Measurements from ENCODE around the gene ITPR1. TPM values are rescaled to one million over a fixed set of nuclear protein-coding genes. Genes with fewer than 3 reads are reported as not detected.

The ITPR1 gene
- total RNA-seq, 2 donors from 2014 or later, result 7.0 to 18.2 TPM

GRCh38 chr3:4458961-4459360, 34.2 kb upstream of the ITPR1 start:
- Histone ChIP-seq H3K4me1 (no peaks in the 10 kb centered on the region), H3K36me3 (no peaks in the 10 kb centered on the region), H3K27ac (no peak overlapping the region), H3K4me3 (no peak overlapping the region), H3K9me3 (no peaks in the 10 kb centered on the region), H3K9ac (ENCODE audit: low read depth in 2 of 2, low read length in 2 of 2) (no peak overlapping the region), H3K27me3 (no peaks in the 10 kb centered on the region)
- intact Hi-C loops (cut with DNase I), result no loop called here
- DNase-seq, result no peak
- no peak for TF ChIP-seq CTCF (IDR thresholded peaks at IDR 0.05)

- H3K36me3 ChIP-seq, result no peaks in the 10 kb centered on the region
- intact Hi-C loops (cut with DNase I), result no loop called here
- TF ChIP-seq CTCF (IDR thresholded peaks at IDR 0.05), result no peak
- H3K27ac ChIP-seq, result no peak overlapping the region
- no peak for DNase-seq
- no peaks in the 10 kb centered on the region for H3K27me3 ChIP-seq
- no peak overlapping the region for H3K9ac ChIP-seq (ENCODE audit: low read depth in 2 of 2, low read length in 2 of 2)
- H3K4me1 ChIP-seq, result no peaks in the 10 kb centered on the region
- H3K4me3 ChIP-seq, result no peak overlapping the region
- no peaks in the 10 kb centered on the region for H3K9me3 ChIP-seq
These were observed 32.8 kb upstream of the ITPR1 start for GRCh38 chr3:4460334-4460733.

GRCh38 chr3:4461468-4462090, 31.6 kb upstream of the ITPR1 start:
- DNase-seq, result no peak
- no peaks in the 10 kb centered on the region for H3K9me3 ChIP-seq
- TF ChIP-seq CTCF (IDR thresholded peaks at IDR 0.05), result no peak
- H3K4me1 ChIP-seq, result no peaks in the 10 kb centered on the region
- no peak overlapping the region for H3K27ac ChIP-seq
- H3K36me3 ChIP-seq, result no peaks in the 10 kb centered on the region
- intact Hi-C loops (cut with DNase I), result no loop called here
- H3K4me3 ChIP-seq, result no peak overlapping the region
- H3K27me3 ChIP-seq, result no peaks in the 10 kb centered on the region
- H3K9ac ChIP-seq (ENCODE audit: low read depth in 2 of 2, low read length in 2 of 2), result no peak overlapping the region

GRCh38 chr3:4462369-4463040, 30.6 kb upstream of the ITPR1 start:
- Histone ChIP-seq H3K27ac (no peak overlapping the region), H3K27me3 (no peaks in the 10 kb centered on the region), H3K9ac (ENCODE audit: low read depth in 2 of 2, low read length in 2 of 2) (no peak overlapping the region), H3K4me3 (no peak overlapping the region), H3K36me3 (no peaks in the 10 kb centered on the region), H3K4me1 (no peaks in the 10 kb centered on the region), H3K9me3 (no peaks in the 10 kb centered on the region)
- intact Hi-C loops (cut with DNase I), result no loop called here
- no peak for DNase-seq
- no peak for TF ChIP-seq CTCF (IDR thresholded peaks at IDR 0.05)

- no peaks in the 10 kb centered on the region for H3K36me3 ChIP-seq
- H3K27me3 ChIP-seq, result no peaks in the 10 kb centered on the region
- H3K27ac ChIP-seq, result no peak overlapping the region
- H3K4me3 ChIP-seq, result no peak overlapping the region
- DNase-seq, result no peak
- no peak overlapping the region for H3K9ac ChIP-seq (ENCODE audit: low read depth in 2 of 2, low read length in 2 of 2)
- no peaks in the 10 kb centered on the region for H3K4me1 ChIP-seq
- no peaks in the 10 kb centered on the region for H3K9me3 ChIP-seq
- intact Hi-C loops (cut with DNase I), result no loop called here
- no peak for TF ChIP-seq CTCF (IDR thresholded peaks at IDR 0.05)
These were observed 28.6 kb upstream of the ITPR1 start for GRCh38 chr3:4464576-4464975.
